ENCODE data around the gene ING3. TPM values are rescaled to one million over a fixed set of nuclear protein-coding genes. Genes with fewer than 3 reads are reported as not detected.

ING3 gene
- total and polyA plus RNA-seq, 9 of the 15 experiments (the other 6 are each of a cell fraction or from before 2014, with no cell fraction given), result 22.8 to 233 (median 50.4) TPM

GRCh38 chr7:120987683-120988590 is 37.4 kb downstream of the ING3 start (continued):
- TF ChIP-seq ELF1 (tag; IDR thresholded peaks at IDR 0.05) (no peak), ARHGAP35 (IDR thresholded peaks at IDR 0.05; ENCODE audit: partially characterized antibody) (no peak), KLF10 (CRISPR knock-in tag; IDR thresholded peaks at IDR 0.05) (no peak), SIN3A (IDR thresholded peaks at IDR 0.05; ENCODE audit: borderline replicate concordance in 2 of 2, control insufficient read depth in 1 of 2, low read depth in 2 of 2, low read length in 2 of 2) (peak; percentile 32 to 82; a peak in 3 of 4 replicates), ESRRB (CRISPR knock-in tag; IDR thresholded peaks at IDR 0.05; ENCODE audit: borderline replicate concordance) (no peak), RBM25 (IDR thresholded peaks at IDR 0.05; ENCODE audit: low read depth, low read length, severe bottlenecking) (no peak), HLTF (IDR thresholded peaks at IDR 0.05) (0 out of 2 replicates have a peak, but pooled peaks have one; percentile 35), CEBPB (tag; IDR thresholded peaks at IDR 0.05) (no peak), FOXJ3 (CRISPR knock-in tag; IDR thresholded peaks at IDR 0.05) (no peak), ATF6 (CRISPR knock-in tag; IDR thresholded peaks at IDR 0.05) (no peak; the same call in 1 of the 2 replicates), CTBP1 (IDR thresholded peaks at IDR 0.05; ENCODE audit: borderline replicate concordance) (peak; percentile 80; the same call in 1 of the 2 replicates), JUND (IDR thresholded peaks at IDR 0.05; ENCODE audit: borderline replicate concordance, low read depth, low read length) (peak; percentile 81), JUND (tag; IDR thresholded peaks at IDR 0.05; ENCODE audit: borderline replicate concordance, low read depth, low read length) (peak; percentile 81; the same call in 2 of the 3 replicates), RFX5 (IDR thresholded peaks at IDR 0.05; ENCODE audit: low read depth, low read length) (no peak), ZFP91 (CRISPR knock-in tag; IDR thresholded peaks at IDR 0.05) (no peak), SMAD2 (IDR thresholded peaks at IDR 0.05; ENCODE audit: low read depth, low read length) (no peak), SREBF1 (IDR thresholded peaks at IDR 0.05; ENCODE audit: borderline replicate concordance, low read depth, low read length) (no peak; the same call in 1 of the 2 replicates), MTF1 (CRISPR knock-in tag; IDR thresholded peaks at IDR 0.05; ENCODE audit: borderline replicate concordance) (no peak), HBP1 (CRISPR knock-in tag; IDR thresholded peaks at IDR 0.05) (no peak), RBM14 (IDR thresholded peaks at IDR 0.05; ENCODE audit: borderline replicate concordance, insufficient read depth, low read depth, low read length) (no peak), GABPB2 (CRISPR knock-in tag; conservative IDR thresholded peaks at IDR 0.05) (no peak; the same call in 1 of the 2 replicates)
